Esophagus mucosa (tissue), 1 donor: ENCODE data around the gene MLLT3. TPM values are rescaled to one million over a fixed set of nuclear protein-coding genes. Genes with fewer than 3 reads are reported as not detected.

ENCODE experiments used
- ATAC-seq: fragments of 200-7000 bp; cut with Tn5 transposase; one replicate; pipeline ENCODE4 v1.9.1; 2020
- total RNA-seq: library from RNA; stranded (reverse); gene quantifications from one replicate; pipeline ENCODE4 v1.2.4, GENCODE V29; 2023
- donor health status: DM: yes; HTN: yes; CAD: no.

Gene MLLT3
- total RNA-seq, 1 donor from 2014 or later, result 7.9 TPM

DNA sequence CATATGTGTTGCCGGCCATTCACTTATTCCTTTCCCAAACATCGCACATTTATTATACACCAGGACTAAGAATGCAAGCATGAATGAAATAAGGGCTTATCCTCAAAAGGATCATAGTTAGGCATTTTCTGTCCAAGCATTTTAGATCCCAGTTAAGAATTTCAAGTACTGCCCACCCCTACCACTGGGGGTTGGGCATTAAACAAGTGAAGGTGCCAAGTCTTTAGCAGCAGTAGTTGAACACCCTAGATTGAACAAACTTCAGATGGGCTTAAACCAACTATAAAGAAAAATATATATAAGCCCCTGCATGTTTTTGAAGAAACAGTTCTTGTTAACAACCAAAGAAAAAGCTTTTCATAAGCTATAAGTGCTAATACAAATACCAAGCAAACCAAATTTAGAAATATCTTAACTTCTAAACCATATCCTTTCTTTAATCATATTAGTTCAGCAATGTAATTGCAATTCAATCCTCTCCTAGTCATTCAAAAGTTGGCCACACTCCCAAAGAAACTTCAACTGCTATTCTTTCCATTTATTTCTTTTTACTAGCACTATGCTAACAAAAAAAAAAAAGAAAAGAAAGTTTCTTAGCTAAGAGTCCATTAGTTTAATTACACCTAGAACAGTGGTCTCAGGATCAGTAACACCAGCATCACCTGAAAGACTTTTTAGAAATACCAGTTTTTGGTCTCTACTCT lies 149.8 kb downstream of the MLLT3 start:
- no peak for ATAC-seq

DNA sequence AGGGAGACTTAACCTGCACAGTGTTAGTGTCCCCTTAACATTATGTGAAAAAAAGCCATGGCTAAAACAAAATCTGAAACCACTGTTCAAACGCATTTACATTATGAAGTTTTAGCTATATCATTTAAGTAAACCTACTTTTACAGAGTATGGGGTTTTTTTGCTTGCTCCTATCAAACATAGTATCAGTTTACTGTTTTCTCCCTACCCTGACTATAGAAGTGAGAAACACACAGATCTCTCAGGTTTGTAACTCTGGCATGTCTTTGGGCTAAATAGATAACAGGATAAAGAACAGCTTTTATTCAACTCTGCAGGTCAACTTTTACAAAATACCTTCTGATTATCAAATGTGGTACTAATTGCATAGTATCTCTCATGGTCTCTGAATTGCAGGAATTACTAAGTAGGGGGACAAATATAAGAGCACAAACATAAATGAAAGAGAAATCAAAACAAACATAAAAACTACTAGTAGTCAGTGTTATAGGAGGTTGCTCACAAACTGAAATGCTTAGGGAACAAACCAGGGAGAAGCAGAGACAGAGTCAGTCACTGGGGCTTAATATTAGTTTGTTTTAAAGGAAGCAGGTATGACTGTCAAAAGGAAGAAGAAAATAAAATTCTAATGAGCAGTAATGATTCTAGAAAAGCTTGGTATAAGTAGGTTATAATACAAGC lies 155.8 kb downstream of the MLLT3 start:
- no peak for ATAC-seq

DNA sequence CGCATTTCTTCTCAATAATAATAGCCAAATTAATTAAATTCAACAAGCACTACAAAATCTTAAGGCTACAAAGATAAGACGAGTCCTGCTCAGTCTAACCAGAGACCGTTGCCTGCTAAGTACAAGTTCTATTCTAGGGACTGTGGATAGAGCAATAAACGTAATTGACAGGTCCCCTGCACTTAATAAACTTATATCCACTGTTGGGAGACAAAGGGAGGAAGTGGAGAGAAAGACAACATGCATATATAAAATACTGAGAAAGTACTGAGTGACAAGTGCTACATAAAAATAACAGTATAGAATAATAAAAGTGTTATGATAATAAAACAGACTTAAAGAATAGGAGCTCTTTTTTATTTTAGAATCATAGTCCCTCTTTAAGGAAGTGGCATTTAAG lies 158.1 kb downstream of the MLLT3 start:
- no peak for ATAC-seq

DNA sequence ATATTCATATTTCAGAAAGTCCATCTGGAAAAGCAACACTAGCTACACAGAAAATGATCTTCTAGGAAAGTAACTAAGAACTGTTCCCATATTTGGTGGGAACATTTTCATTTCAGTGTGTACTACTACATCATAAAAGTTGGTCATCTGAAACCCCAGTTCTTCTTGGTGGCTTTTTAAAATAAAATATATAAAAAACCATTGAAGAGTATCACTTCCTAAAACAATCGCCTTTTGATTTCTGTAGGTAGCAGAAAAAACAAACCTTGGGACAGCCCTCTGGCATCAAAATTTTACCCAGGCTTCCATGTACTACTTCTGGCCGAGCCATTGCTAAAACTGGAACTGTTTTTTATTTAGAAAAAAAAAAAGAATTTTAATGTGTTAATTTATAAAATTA lies 158.5 kb downstream of the MLLT3 start:
- no peak for ATAC-seq

DNA sequence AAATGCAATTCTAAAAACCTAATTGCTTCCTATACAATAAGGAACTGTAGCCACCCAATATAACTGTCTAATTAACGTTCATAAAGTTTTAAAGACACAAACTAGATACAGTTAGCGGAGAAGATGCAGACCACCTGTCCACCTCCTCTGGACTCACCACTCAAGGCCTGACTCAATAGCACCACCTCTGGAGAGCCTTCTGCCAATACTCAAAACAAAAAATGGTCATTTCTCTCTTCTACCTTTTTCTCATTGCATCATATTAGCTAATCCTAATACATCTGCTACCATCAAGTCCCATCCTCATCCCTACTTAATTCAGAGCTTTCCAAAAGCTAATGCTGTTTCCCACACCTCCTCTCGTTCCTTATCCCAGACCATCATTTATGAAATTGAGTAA lies 159.9 kb downstream of the MLLT3 start:
- ATAC-seq, result no peak

DNA sequence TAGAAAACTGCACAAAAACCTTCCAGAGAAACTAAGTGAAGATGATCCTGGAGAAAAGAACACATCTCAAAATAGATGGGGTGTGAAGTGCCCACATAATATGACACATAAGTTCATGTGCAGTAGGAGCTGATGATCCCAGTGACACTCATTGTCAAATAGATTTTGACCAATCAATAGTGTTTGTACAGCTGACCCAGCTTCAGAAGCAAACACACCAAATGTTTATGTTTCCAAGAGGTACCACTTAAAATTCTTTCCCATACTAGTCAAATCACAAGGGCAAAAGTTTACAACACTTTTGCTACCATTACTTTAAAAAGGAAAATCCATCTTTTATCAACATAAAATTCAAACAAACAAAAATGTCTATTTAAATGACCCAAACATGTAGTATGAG lies 175.0 kb downstream of the MLLT3 start:
- ATAC-seq, result no peak

DNA sequence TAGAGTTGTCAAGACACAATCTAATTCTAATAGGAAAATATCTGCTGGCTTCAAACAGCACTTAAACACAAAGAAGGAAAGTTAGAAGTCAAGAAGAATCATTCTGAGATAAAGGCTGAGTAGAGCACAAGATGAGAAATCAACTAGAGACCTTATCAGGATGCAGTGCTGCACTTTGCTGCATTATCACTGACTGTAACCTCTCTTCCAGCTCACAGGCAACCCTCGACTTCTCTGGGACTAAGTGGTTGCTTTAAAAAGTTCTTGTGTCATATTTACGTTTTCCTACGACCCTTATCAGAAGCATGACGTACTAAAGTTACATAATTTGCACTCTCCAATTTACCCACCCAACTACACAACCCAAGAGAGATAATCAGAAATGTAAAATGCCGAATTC lies 176.1 kb downstream of the MLLT3 start:
- no peak for ATAC-seq

DNA sequence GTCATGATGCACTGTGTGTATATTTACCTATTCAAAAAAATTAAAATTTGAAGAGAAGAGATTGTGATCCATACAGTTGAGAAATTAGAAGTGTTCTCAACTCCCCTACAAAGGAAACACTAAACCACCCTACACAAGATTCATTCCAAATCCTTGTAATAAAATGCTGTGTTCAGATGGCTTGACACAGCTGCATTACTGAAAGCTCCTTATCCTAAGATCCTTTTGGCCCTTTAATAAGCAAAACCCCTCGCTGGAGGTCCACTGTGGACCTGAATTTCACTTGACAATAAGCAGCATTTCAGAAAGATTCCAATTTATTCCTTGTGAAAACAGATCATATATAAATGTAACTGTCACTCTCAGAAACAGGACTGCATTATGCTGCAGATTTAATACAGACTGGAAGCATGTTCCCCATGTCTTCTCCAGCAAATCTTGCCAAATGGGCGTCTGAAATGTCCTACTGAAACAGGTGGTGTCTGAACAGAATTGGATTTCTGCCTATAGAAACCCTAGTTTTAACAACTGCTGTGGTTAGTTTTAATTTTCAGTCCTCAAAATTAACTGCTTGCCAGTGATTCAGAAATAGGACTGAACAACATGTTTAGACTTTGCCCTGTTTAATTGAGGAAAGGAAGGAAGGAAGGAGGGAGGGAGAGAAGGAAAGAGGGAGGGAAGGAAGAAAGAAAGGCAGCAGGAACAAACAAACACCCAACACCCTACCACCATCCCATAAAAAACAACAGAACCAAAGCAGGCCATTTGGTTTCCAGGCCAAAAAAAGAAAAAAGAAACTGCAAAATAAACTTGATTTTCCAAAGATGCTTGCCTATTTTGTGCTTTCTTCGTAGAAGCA lies 179.6 kb downstream of the MLLT3 start:
- ATAC-seq, result no peak

DNA sequence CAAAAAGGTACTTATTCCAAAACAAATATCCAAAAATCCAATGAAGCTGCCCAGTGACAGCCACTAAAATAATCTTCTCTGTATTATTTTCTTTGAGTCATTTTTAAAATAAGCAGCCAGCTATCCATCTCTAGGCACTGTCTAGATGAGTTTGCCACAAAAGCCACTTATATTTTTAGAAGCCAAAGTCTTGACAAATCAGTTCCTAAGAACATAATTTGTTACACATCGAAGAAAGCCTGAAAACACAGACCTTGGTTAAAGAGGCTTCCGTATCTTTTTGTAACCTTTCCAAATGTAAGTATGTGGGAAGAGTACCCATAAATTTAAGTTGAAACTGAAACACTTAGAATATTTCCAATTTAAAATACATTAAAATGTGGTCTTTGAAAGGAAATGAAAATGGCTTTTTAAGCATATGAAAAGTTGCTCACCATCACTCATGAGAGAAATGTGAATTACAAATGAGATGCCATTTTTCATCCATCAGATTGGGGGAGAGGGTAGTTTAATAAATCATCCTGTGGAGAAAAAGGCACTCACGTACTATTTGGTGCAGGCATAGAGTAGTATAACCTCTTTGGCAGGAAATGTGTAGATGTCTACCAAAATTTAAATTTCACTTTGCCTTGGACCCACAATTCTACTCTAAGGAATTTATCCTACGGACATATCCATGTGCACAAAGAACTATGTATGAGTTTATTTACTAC lies 180.4 kb downstream of the MLLT3 start:
- no peak for ATAC-seq

DNA sequence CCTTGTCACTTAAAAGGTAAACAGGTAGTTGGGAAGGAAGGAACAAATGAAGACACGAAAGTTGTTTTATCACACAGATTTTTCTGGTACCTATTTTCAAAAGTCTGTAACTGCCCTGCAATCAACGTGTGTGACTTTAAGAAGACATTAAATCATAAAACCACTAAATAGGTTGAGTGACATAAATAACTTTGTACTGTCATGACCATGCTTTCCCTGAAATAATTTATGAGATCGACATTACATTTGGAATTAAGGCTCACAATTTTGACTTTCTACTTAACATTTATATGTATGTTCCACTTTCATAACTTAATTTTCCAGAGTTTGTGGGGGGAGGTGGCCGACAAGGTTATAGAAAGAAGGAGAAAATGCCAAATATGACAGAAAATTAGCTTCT lies 181.1 kb downstream of the MLLT3 start:
- no peak for ATAC-seq

DNA sequence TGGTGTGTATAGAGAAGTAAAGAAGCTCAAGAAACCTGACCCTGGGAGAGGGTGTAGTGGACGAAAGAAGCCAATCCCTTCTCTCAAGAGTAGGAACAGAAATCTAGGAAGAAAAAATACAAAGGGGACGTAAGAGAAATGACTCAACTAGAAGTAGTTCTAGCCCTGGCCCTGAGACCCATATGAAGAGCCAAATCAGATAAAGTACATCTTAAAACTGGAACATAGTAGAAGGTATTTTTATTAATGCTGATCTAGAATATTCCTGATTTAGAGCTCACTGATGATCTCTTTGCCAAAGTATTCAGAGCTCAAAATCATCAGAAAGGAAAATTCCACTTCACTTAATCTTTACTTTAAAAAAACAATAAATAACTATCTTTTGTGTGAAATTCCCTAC lies 184.8 kb downstream of the MLLT3 start:
- no peak for ATAC-seq

DNA sequence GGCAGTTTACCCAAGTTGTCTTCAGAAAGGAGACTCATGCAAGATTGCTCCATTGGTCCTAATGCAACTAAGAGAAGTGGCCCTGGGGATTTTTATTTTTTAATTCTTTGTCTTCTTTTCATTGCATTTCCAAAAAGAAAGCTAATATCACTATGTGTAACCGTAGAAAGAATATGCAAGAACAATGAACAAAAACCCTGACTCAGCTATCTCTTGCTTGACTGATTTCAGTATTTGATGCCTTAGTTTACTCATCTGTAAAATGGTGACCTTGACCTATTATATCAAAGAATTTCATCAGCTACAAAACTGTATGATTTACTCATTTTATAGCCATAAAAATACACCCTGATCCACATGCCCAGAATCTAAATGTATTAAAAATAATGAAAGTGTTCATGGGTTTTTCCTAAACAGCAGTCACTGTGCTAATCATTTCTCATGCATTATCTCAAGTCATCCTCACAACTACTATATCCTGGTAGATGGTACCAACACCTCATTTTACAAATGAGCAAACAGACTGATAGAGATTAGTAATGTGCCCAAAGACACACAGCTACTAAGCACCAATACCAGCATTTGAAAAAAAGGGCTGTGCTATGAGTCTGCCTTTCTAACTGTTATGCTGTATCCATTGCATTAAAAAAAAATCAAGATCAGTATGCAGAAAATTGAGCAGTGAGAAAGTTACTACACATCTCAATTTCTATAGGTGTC lies 185.7 kb downstream of the MLLT3 start:
- ATAC-seq, result no peak

DNA sequence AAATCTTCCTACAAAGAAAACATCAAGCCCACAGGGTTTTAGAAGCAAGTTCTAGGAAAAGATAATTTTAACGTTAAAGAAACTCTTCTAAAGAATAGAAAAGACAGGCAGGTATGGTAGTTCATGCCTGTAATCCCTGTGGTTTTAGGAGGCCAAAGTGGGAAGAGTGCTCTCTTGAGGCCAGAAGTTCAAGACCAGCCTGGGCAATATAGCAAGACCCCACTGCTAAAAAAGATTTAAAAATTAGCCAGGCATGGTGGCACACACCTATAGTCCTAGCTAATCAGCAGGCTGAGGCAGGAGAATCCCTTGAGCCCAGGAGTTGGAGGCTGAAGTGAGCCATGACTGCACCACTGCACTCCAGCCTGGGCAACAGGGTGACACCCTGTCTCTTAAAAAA lies 193.3 kb downstream of the MLLT3 start:
- no peak for ATAC-seq

DNA sequence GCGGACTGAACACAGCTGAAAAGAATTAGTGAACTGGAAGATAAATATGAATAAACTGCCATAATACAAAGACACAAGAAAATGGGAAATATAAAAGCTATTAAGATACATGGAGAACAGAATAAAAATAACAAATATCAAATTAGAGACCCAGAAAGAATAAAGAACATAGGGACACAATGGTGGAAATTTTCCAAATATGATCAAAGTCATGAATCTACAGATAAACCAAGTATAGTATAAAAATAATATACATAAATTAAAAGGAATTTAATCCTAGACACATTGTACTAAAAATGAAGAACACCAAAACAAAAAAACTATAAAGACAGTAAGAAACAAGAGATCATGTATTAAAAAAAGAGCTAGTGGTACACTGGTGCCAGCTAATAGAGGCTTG lies 194.9 kb downstream of the MLLT3 start:
- ATAC-seq, result no peak

DNA sequence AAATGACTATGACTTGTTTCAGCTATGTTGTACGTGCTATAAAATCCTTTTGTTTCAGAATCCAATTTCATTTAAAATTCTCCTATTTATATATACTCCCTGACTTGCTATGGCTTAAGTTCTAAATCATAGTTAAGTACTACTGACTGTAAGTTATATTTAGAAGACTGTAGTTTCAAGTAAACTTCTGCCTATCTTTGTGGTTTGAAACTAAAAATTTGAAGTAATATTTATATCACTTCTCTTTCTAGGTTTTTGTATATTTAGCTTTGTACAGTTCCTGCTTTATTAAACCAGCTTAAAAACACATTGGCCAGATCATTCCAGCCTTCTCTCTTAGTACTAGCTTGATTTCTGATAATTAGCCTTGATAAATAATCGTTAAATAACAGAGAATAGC lies 196.3 kb downstream of the MLLT3 start:
- no peak for ATAC-seq

DNA sequence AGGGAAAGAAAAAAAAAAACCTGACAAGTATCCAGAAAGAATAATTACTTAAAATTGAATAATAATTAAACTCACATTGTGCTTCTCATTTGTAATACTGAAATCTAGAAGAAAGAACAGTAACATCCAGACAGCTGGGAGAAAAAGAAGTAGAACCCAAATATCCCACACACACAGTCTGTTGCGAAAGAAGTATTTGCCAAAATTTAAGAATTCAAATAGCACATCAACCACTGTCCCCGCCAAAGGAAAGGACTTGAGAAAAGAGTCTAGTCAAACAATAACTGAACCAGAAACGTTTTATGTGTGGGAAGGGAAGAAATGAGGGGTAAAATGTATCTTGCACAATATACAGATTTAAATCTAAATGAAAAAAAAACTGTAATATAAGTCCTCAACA lies 202.8 kb downstream of the MLLT3 start:
- no peak for ATAC-seq

DNA sequence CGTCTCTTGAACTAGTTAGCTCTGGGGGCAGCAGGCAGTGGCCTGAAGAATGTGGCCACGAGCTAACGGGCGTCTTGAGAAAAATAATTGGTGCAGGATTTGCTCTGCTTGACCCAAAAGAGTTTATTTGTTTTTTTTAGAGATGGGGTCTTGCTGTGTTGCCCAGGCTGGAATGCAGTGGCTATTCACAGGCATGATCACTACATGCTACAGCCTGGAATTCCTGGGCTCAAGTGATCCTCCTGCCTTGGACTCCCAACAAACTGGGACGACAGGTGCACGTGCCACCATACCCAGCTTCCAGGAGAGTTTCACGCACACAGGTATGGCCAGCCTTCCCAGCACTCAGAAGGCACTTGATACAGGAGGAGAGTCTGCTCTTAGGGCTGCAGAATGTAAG lies 203.8 kb downstream of the MLLT3 start:
- ATAC-seq, result no peak

DNA sequence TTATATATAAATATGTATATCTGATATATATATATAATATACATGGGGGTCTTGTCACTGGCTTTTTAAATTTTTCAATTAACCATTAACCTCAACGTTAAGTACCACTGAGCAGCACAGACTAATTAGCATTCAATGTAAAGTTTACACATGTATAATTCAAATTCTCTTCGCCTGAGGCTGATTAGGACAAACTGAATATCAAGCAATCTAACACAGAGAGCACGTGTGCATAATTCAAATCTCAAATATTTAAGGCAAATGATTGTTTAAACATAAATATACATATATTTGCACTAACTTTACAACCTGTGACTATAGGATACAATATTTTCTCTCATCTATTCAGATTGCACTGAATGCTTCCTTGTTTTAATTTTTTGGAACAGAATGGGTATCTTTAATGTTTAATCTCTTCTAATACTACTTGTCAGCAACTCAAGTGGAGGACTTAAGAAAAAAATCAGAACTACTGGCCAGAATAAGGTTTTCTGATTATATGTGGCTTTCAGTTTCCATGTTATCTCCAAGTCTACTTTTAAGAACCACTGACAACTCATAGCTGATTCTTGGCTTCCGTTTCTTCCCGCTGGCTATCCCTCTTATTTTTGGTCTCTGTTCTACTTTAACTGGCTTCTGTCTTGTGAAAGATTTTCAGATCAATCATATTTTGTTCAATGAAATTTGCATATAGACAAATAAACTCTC lies 204.8 kb downstream of the MLLT3 start:
- ATAC-seq, result no peak

DNA sequence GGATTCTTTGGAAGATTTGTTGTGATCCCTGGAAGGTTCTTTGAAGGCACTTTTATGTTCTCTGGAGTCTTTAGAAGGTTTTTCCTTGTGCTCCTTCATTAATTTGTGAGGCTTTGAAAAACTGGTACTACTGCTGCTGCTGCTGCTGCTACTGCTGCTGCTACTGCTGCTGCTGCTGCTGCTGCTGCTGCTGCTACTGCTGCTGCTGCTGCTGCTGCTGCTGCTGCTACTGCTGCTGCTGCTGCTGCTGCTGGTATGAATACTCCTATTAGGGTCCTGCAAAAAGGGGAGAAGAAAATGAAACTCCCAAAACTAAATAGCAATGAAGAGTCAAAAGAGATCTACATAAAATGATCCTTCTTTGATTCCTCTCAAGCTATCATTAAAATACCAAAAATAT lies 208.1 kb downstream of the MLLT3 start:
- ATAC-seq, result no peak

DNA sequence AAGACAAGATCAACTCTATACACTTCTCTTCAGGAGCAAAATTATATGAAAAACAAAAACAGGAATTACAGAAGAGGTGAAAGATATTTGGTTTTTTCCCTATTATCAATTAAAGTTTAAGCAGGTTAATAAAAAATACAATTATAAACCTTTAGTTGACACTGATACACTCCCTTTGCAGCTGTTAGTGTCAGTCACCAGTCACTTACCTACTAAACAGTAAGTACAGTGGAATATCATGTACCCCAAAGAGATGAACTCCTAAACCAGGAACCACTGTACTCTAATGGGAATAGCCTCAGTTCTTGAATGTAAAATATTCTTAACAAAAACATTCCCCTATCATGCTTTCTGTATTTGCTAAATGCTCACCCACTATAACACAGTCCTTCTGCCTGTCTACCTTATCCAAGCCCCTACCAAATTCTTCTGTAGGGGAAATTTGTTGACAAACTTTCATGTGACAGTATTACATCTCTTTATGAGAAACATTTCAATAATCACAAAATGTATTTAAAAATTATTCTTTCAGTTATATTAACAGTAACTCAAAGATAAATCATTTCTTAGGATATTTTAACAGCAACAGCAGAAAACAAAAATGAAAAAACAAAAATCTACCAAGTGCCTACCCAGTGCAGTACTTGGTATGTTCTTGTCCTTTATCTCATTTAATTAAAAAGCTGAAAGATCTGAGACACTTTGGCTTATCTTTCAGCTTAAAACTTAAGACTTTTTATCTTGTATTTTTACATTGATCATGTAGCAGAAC lies 212.8 kb downstream of the MLLT3 start:
- ATAC-seq, result no peak

DNA sequence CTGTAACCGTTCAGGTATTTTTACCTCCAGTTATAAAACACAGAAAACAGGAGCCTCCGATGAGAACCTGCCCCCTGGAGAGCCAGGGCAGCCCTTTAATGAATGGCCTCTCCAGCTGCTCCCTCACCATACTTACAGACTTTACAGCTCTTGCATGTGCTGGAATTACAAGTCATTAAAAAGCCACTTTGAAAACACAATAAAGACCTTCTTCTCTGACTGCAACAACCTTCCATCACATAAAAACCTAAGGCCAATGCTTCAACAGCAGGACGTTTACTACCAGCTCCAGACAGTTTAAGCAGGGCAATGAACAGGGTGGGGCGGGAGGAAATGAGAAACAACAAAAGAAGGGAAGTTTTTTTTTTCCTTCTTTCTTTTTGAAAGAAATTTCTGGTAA lies 213.8 kb downstream of the MLLT3 start:
- no peak for ATAC-seq
